Breast epithelium (tissue), 3 donors: ENCODE data around the gene EIF1AX.
"Not testable (repeated sequence)": the region's sequence is repeated elsewhere in the genome, so short reads cannot be mapped to it uniquely, and the experiment has no call there.

Experiments used
- CTCF ChIP-seq, 3 donors: fragments of 450-650 bp; IDR thresholded peaks; one replicate each; pipeline ENCODE4 v1.5.1; 2016 to 2017; ENCODE audit warnings: antibody characterized with exemption in 3 of 3, mild to moderate bottlenecking in 3 of 3, moderate library complexity in 3 of 3
- POLR2A ChIP-seq: fragments of 450-650 bp; IDR thresholded peaks from one replicate; pipeline ENCODE4 v1.6.1; 2016; ENCODE audit warnings: antibody characterized with exemption, mild to moderate bottlenecking, moderate library complexity

- not testable (repeated sequence) for TF ChIP-seq CTCF (IDR thresholded peaks at IDR 0.05); POLR2A
These were observed 20.9 kb upstream of the EIF1AX start for GRCh38 chrX:20162516-20162915.
